HepG2 (cell line): ENCODE data around the gene CPLX1. TPM values are rescaled to one million over a fixed set of nuclear protein-coding genes. Genes with fewer than 3 reads are reported as not detected.

Experiments used
- ATAC-seq: fragments of 200-7000 bp; cut with Tn5 transposase; 3 replicates; pipeline ENCODE4 v1.9.1; 2020; ENCODE audit warnings: mild to moderate bottlenecking, moderate library complexity
- BruUV-seq: library from RNA; stranded (reverse); fragments of 400-500 nt; replicated peaks from 2 replicates; lab custom pipeline; 2021; lab: Mats Ljungman, UMichigan
- CTCF ChIA-PET: fragments of 300-600 bp; formaldehyde crosslinking; extraction: SDS; loops from one replicate; lab custom pipeline; 2021; ENCODE audit warnings: low total read pairs, inconsistent platforms, low intra/inter-chr PET ratio; lab: Yijun Ruan, JAX
- POLR2A ChIA-PET: fragments of 350-600 bp; sonication (Branson Sonifier 250); formaldehyde crosslinking; loops from one replicate; lab custom pipeline; 2020; ENCODE audit warnings: antibody characterized with exemption, inconsistent platforms; lab: Yijun Ruan, JAX
- DNase-seq: peaks from one replicate; pipeline ENCODE4 v3.0.0-alpha.2; 2015; ENCODE audit warnings: low spot score
- FAIRE-seq: peaks from 3 replicates; lab custom pipeline; 2011; peaks lifted over from hg19 to GRCh38; lab: Jason Lieb, UNC
- H2AFZ ChIP-seq: one replicate; pipeline ENCODE4 v1.6.1; 2011; ENCODE audit warnings: low read length, inconsistent platforms
- H3K27ac ChIP-seq: fragments of 300-600 bp; 3 replicates; pipeline ENCODE4 v1.8.0; 2011; ENCODE audit warnings: mixed run types, mild to moderate bottlenecking, mixed read lengths, low read length, inconsistent platforms; ENCODE audit not compliant: insufficient read depth; ENCODE audit errors: extremely low read length
- H3K27me3 ChIP-seq, 2 experiments: fragments of 200-600 bp in 1 of 2; 2 replicates in 1 of 2; 3 replicates in 1 of 2; pipeline versions ENCODE4 v1.6.0 to v1.8.0; 2011; ENCODE audit warnings: low read length in 2 of 2, mild to moderate bottlenecking in 2 of 2, moderate library complexity in 2 of 2, inconsistent platforms in 1 of 2; ENCODE audit not compliant: insufficient read depth in 2 of 2, control insufficient read depth in 1 of 2
- H3K36me3 ChIP-seq, 2 experiments: fragments of 200-600 bp in 1 of 2; replicated peaks in 1 of 2; 2 replicates in 1 of 2; 3 replicates in 1 of 2; pipeline versions ENCODE4 v1.5.1 to v1.8.0; 2011; ENCODE audit warnings: low read length in 2 of 2, inconsistent platforms in 1 of 2; ENCODE audit not compliant: insufficient read depth in 2 of 2, control insufficient read depth in 1 of 2
- H3K4me1 ChIP-seq: 2 replicates; pipeline ENCODE4 v1.5.1; 2012; ENCODE audit warnings: low read length, inconsistent platforms; ENCODE audit not compliant: insufficient read depth
- H3K4me2 ChIP-seq: 2 replicates; pipeline ENCODE4 v1.6.0; 2011; ENCODE audit warnings: low read depth, low read length, inconsistent platforms
- H3K4me3 ChIP-seq, 3 experiments: fragments of 200-600 bp in 1 of 3; sonication (generic), shearing (Covaris generic) in 1 of 3; replicated peaks in 1 of 3; 2 replicates each; pipeline ENCODE4 v1.5.1; 2011 to 2016; ENCODE audit warnings: low read length in 3 of 3, inconsistent platforms in 2 of 3, low read depth in 2 of 3, mild to moderate bottlenecking in 2 of 3, control low read depth in 1 of 3, mixed read lengths in 1 of 3; ENCODE audit not compliant: insufficient read depth in 1 of 3
- H3K79me2 ChIP-seq: one replicate; pipeline ENCODE4 v1.6.1; 2011; ENCODE audit warnings: low read length, inconsistent platforms; ENCODE audit not compliant: insufficient read depth
- H3K9ac ChIP-seq: 2 replicates; pipeline ENCODE4 v1.6.0; 2011; ENCODE audit warnings: mild to moderate bottlenecking, low read depth, low read length, inconsistent platforms; ENCODE audit not compliant: insufficient read depth
- H3K9me3 ChIP-seq: 2 replicates; pipeline ENCODE4 v1.5.1; 2012; ENCODE audit warnings: mild to moderate bottlenecking, low read length
- H4K20me1 ChIP-seq: 2 replicates; pipeline ENCODE4 v1.6.0; 2011; ENCODE audit warnings: inconsistent platforms, mild to moderate bottlenecking, low read length, moderate library complexity; ENCODE audit not compliant: insufficient read depth
- AGO1 ChIP-seq: fragments of 200-400 bp; formaldehyde crosslinking; IDR thresholded peaks from 2 replicates; pipeline ENCODE4 v1.6.1; 2017; ENCODE audit warnings: mild to moderate bottlenecking, low read depth, low read length, moderate library complexity; ENCODE audit not compliant: poor library complexity, severe bottlenecking
- MAFF ChIP-seq: IDR thresholded peaks from 2 replicates; pipeline ENCODE4 v1.6.1; 2011; ENCODE audit warnings: low read depth, low read length, improper control_type of control experiment
- NRL ChIP-seq: sonication (generic); formaldehyde crosslinking; IDR thresholded peaks from 2 replicates; pipeline ENCODE4 v1.5.0; 2020; ENCODE audit warnings: missing genetic modification reagents, mild to moderate bottlenecking, moderate library complexity, borderline replicate concordance
- SMARCC2 ChIP-seq: fragments of 450-650 bp; IDR thresholded peaks from 2 replicates; pipeline ENCODE4 v1.6.1; 2017; ENCODE audit warnings: antibody characterized with exemption, mild to moderate bottlenecking
- SNAPC2 ChIP-seq: sonication (generic); formaldehyde crosslinking; IDR thresholded peaks from 2 replicates; pipeline ENCODE4 v1.8.1; 2022; ENCODE audit warnings: mild to moderate bottlenecking, missing genetic modification reagents
- SP5 ChIP-seq: IDR thresholded peaks from 2 replicates; pipeline ENCODE4 v1.6.1; 2016; ENCODE audit warnings: low read depth, borderline replicate concordance
- ZBTB33 ChIP-seq: sonication (generic); formaldehyde crosslinking; IDR thresholded peaks from 2 replicates; pipeline ENCODE4 v1.4.0; 2020; ENCODE audit warnings: missing genetic modification reagents
- ZBTB43 ChIP-seq: sonication (generic); formaldehyde crosslinking; conservative IDR thresholded peaks from 2 replicates; pipeline ENCODE4 v1.4.0; 2020; ENCODE audit warnings: missing genetic modification reagents
- ZIK1 ChIP-seq: sonication (generic); formaldehyde crosslinking; IDR thresholded peaks from 2 replicates; pipeline ENCODE4 v1.5.0; 2020; ENCODE audit warnings: mild to moderate bottlenecking, low read depth, missing genetic modification reagents, borderline replicate concordance
- ZNF792 ChIP-seq: IDR thresholded peaks from 2 replicates; pipeline ENCODE4 v1.6.1; 2016
- WGBS: methylation state at CpG from one replicate; pipeline ENCODE4 v1.1.6; 2017; ENCODE audit warnings: low lambda C conversion rate; 5-methylcytosine and 5-hydroxymethylcytosine counted together
- in situ Hi-C: cut with HindIII; loops from 2 replicates; pipeline ENCODE4 v1.10.0; 2017; ENCODE audit warnings: low pct_unique_long_range_greater_than_20kb; ENCODE audit not compliant: extremely low pct_ligation_motif_present
- intact Hi-C: fragments of 100-400 bp; cut with micrococcal nuclease; formaldehyde crosslinking; loops from one replicate; pipeline ENCODE4 v1.10.0; 2022; ENCODE audit not compliant: unreplicated experiment
- polyA plus RNA-seq, 8 experiments: library from polyadenylated mRNA; depleted of rRNA in 3 of 8; stranded (reverse) in 7 of 8; unstranded in 1 of 8; fragments of >200 nt; fragmentation: Illumina TruSeq in 4 of 8; extraction: Trizol in 4 of 8; gene quantifications; 2 replicates each; pipeline versions ENCODE4 v1.2.1 to v1.2.3, GENCODE V29; 2011 to 2016; ENCODE audit warnings: low read depth in 4 of 8, missing spikeins in 1 of 8, mixed read lengths in 1 of 8; ENCODE audit not compliant: insufficient read depth in 1 of 8
- total RNA-seq, 5 experiments: library from RNA; depleted of rRNA; stranded (reverse); fragments of >200 nt; fragmentation: Illumina TruSeq; extraction: Trizol; gene quantifications; 2 replicates each; pipeline ENCODE4 v1.2.3, GENCODE V29; 2016; ENCODE audit warnings: low read depth in 1 of 5
- TF ChIP-seq, protein P1 (sequence below): sonication (generic); formaldehyde crosslinking; IDR thresholded peaks from 2 replicates; pipeline ENCODE4 v1.5.1; 2020; ENCODE audit warnings: missing genetic modification reagents, mild to moderate bottlenecking, borderline replicate concordance

Gene CPLX1
- total and polyA plus RNA-seq, 2 of the 13 experiments (the other 11 are each of a cell fraction or from before 2014, with no cell fraction given), result 0.18 TPM

- Histone ChIP-seq H3K4me3 (no peak overlapping the region), H3K9me3 (no peaks in the 10 kb centered on the region), H4K20me1 (peaks cover 10% of the 10 kb centered on the region; the same call in 1 of the 2 replicates), H3K9ac (no peak overlapping the region), H3K27ac (no peak overlapping the region), H3K4me2 (no peak overlapping the region), H3K27me3 (no peaks in the 10 kb centered on the region), H3K4me1 (peaks cover 10% of the 10 kb centered on the region), H3K79me2 (no peaks in the 10 kb centered on the region), H2AFZ (no peak overlapping the region), H3K36me3 (peaks cover 15 to 54% of the 10 kb centered on the region in 2 experiments)
- in situ Hi-C loops, result no loop called here
- ChIA-PET CTCF (no interaction called here), POLR2A (no interaction called here)
- no peak for DNase-seq
- intact Hi-C loops, result no loop called here
- ATAC-seq, result no peak; the same call in 2 of the 3 replicates
- WGBS, result 98% methylated on average over 14 of the region's 14 CpGs
- FAIRE-seq, result no peak
- no TSS peak for BruUV-seq
- TF ChIP-seq ZBTB33 (CRISPR knock-in tag) (peak; percentile 12; the same call in 1 of the 2 replicates), SNAPC2 (CRISPR knock-in tag) (no peak), AGO1 (peak; percentile 73)
These were observed 64.2 kb downstream of the CPLX1 start for GRCh38 chr4:761739-762138.

GRCh38 chr4:761086-761485 lies 64.8 kb downstream of the CPLX1 start:
- no TSS peak for BruUV-seq
- DNase-seq (no peak), ATAC-seq (no peak), FAIRE-seq (no peak)
- H3K79me2 ChIP-seq, result no peaks in the 10 kb centered on the region
- no peak overlapping the region for H3K27ac ChIP-seq
- ChIA-PET POLR2A (no interaction called here), CTCF (no interaction called here)
- H2AFZ ChIP-seq, result no peak overlapping the region
- H3K27me3 ChIP-seq, result no peaks in the 10 kb centered on the region
- peaks cover 10% of the 10 kb centered on the region; the same call in 1 of the 2 replicates for H4K20me1 ChIP-seq
- H3K4me2 ChIP-seq, result no peak overlapping the region
- in situ Hi-C loops (no loop called here), intact Hi-C loops (no loop called here)
- no peak overlapping the region for H3K9ac ChIP-seq
- no peaks in the 10 kb centered on the region for H3K9me3 ChIP-seq
- H3K4me1 ChIP-seq, result peaks cover 10% of the 10 kb centered on the region
- no peak overlapping the region for H3K4me3 ChIP-seq
- peaks cover 15 to 54% of the 10 kb centered on the region in 2 experiments for H3K36me3 ChIP-seq
- 97% methylated on average over 14 of the region's 14 CpGs for WGBS
- TF ChIP-seq SP5 (CRISPR knock-in tag) (no peak), ZNF792 (no peak), SMARCC2 (no peak), NRL (CRISPR knock-in tag) (no peak), MAFF (no peak), ZIK1 (CRISPR knock-in tag) (no peak), ZBTB43 (CRISPR knock-in tag) (no peak)
- TF ChIP-seq, protein P1, sequence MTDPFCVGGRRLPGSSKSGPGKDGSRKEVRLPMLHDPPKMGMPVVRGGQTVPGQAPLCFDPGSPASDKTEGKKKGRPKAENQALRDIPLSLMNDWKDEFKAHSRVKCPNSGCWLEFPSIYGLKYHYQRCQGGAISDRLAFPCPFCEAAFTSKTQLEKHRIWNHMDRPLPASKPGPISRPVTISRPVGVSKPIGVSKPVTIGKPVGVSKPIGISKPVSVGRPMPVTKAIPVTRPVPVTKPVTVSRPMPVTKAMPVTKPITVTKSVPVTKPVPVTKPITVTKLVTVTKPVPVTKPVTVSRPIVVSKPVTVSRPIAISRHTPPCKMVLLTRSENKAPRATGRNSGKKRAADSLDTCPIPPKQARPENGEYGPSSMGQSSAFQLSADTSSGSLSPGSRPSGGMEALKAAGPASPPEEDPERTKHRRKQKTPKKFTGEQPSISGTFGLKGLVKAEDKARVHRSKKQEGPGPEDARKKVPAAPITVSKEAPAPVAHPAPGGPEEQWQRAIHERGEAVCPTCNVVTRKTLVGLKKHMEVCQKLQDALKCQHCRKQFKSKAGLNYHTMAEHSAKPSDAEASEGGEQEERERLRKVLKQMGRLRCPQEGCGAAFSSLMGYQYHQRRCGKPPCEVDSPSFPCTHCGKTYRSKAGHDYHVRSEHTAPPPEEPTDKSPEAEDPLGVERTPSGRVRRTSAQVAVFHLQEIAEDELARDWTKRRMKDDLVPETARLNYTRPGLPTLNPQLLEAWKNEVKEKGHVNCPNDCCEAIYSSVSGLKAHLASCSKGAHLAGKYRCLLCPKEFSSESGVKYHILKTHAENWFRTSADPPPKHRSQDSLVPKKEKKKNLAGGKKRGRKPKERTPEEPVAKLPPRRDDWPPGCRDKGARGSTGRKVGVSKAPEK, result no peak
